K562 (cell line): ENCODE results near the gene ZFAND3. TPM values are rescaled to one million over a fixed set of nuclear protein-coding genes. Genes with fewer than 3 reads are reported as not detected.

Source experiments
- ATAC-seq: fragments of 200-7000 bp; cut with Tn5 transposase; 3 replicates; pipeline ENCODE4 v1.9.1; 2020; ENCODE audit warnings: moderate library complexity
- BruUV-seq: library from RNA; stranded (reverse); fragments of 400-500 nt; replicated peaks from 2 replicates; lab custom pipeline; 2021; lab: Mats Ljungman, UMichigan
- CTCF ChIA-PET: fragments of 300-600 bp; formaldehyde crosslinking; extraction: SDS; loops from one replicate; lab custom pipeline; 2021; ENCODE audit warnings: low intra/inter-chr PET ratio; lab: Yijun Ruan, JAX
- POLR2A ChIA-PET: fragments of 300-600, 350-650 bp; sonication (Branson Sonifier 250); formaldehyde crosslinking; extraction: SDS; loops from one replicate; lab custom pipeline; 2021; ENCODE audit warnings: antibody characterized with exemption, inconsistent platforms; lab: Yijun Ruan, JAX
- DNase-seq, 4 experiments: peaks; one replicate each; pipeline versions ENCODE4 v3.0.0 to v3.0.0-alpha.2; 2011 to 2018; ENCODE audit warnings: low spot score in 3 of 4, mixed read lengths in 3 of 4; ENCODE audit errors: extremely low read depth in 1 of 4
- FAIRE-seq: peaks from 2 replicates; lab custom pipeline; 2011; peaks lifted over from hg19 to GRCh38; lab: Jason Lieb, UNC
- H2AFZ ChIP-seq: 2 replicates; pipeline ENCODE4 v1.6.0; 2011; ENCODE audit warnings: low read depth, low read length, control low read depth, inconsistent platforms
- H3K27ac ChIP-seq: fragments of 200-600 bp; 3 replicates; pipeline ENCODE4 v1.8.0; 2011; ENCODE audit warnings: low read depth, mild to moderate bottlenecking, control low read depth, inconsistent platforms, low read length, moderate library complexity, mixed read lengths; ENCODE audit errors: extremely low read depth
- H3K27me3 ChIP-seq, 2 experiments: fragments of 300-600 bp in 1 of 2; 2 replicates in 1 of 2; 3 replicates in 1 of 2; pipeline versions ENCODE4 v1.6.0 to v1.8.0; 2011; ENCODE audit warnings: inconsistent platforms in 2 of 2, low read length in 2 of 2, mild to moderate bottlenecking in 1 of 2, mixed read lengths in 1 of 2, moderate library complexity in 1 of 2; ENCODE audit not compliant: control insufficient read depth in 2 of 2, insufficient read depth in 2 of 2
- H3K36me3 ChIP-seq: fragments of 300-600 bp; 3 replicates; pipeline ENCODE4 v1.8.0; 2011; ENCODE audit warnings: mild to moderate bottlenecking, low read length, inconsistent platforms; ENCODE audit not compliant: control insufficient read depth, insufficient read depth
- H3K4me1 ChIP-seq, 2 experiments: fragments of 200-600 bp in 1 of 2; replicated peaks in 1 of 2; 2 replicates in 1 of 2; 3 replicates in 1 of 2; pipeline versions ENCODE4 v1.5.1 to v1.8.0; 2011; ENCODE audit warnings: inconsistent platforms in 2 of 2, low read length in 2 of 2, mild to moderate bottlenecking in 1 of 2, mixed read lengths in 1 of 2, moderate library complexity in 1 of 2; ENCODE audit not compliant: control insufficient read depth in 2 of 2, insufficient read depth in 2 of 2
- H3K4me2 ChIP-seq: 2 replicates; pipeline ENCODE4 v1.6.1; 2011; ENCODE audit warnings: low read length, control low read depth, inconsistent platforms, mixed read lengths; ENCODE audit not compliant: insufficient read depth
- H3K4me3 ChIP-seq: fragments of 200-600 bp; sonication (generic), shearing (Covaris generic); 2 replicates; pipeline ENCODE4 v1.5.1; 2016; ENCODE audit warnings: control low read depth, inconsistent platforms
- H3K79me2 ChIP-seq: fragments of 200-600 bp; 3 replicates; pipeline ENCODE4 v1.8.0; 2011; ENCODE audit warnings: low read length, inconsistent platforms; ENCODE audit not compliant: control insufficient read depth, insufficient read depth
- H3K9ac ChIP-seq, 2 experiments: 2 replicates each; pipeline versions ENCODE4 v1.6.0 to v1.6.1; 2011; ENCODE audit warnings: low read depth in 2 of 2, low read length in 2 of 2, control low read depth in 1 of 2, inconsistent platforms in 1 of 2, mild to moderate bottlenecking in 1 of 2, mixed read lengths in 1 of 2; ENCODE audit not compliant: insufficient read depth in 1 of 2
- H3K9me1 ChIP-seq: one replicate; pipeline ENCODE4 v1.6.0; 2011; ENCODE audit warnings: inconsistent platforms, mild to moderate bottlenecking, low read length, moderate library complexity; ENCODE audit not compliant: control insufficient read depth, insufficient read depth
- H3K9me3 ChIP-seq: replicated peaks from 2 replicates; pipeline ENCODE4 v1.5.1; 2011; ENCODE audit warnings: low read depth, low read length, inconsistent platforms; ENCODE audit not compliant: control insufficient read depth, insufficient read depth
- H4K20me1 ChIP-seq: replicated peaks from 2 replicates; pipeline ENCODE4 v1.6.1; 2011; ENCODE audit warnings: low read length, inconsistent platforms, mixed read lengths; ENCODE audit not compliant: control insufficient read depth, insufficient read depth
- CREM ChIP-seq: IDR thresholded peaks from 2 replicates; pipeline ENCODE4 v1.6.1; 2014; ENCODE audit warnings: antibody characterized with exemption, low read depth
- GTF2A2 ChIP-seq: IDR thresholded peaks from 2 replicates; pipeline ENCODE4 v1.6.1; 2016; ENCODE audit warnings: mild to moderate bottlenecking, missing genetic modification characterization, missing compliant biosample characterization
- HDGF ChIP-seq: fragments of 450-650 bp; IDR thresholded peaks from 2 replicates; pipeline ENCODE4 v1.6.1; 2016
- HNRNPLL ChIP-seq: fragments of 200-400 bp; formaldehyde crosslinking; IDR thresholded peaks from 2 replicates; pipeline ENCODE4 v1.6.1; 2017; ENCODE audit warnings: low read length, low read depth, mild to moderate bottlenecking; ENCODE audit not compliant: poor library complexity, severe bottlenecking
- KDM4B ChIP-seq, 2 experiments: fragments of 450-650 bp in 1 of 2; sonication (generic) in 1 of 2; IDR thresholded peaks; 2 replicates each; pipeline ENCODE4 v1.6.1; 2016 to 2017; ENCODE audit warnings: borderline replicate concordance in 2 of 2, antibody characterized with exemption in 1 of 2, low read depth in 1 of 2, mild to moderate bottlenecking in 1 of 2
- POU5F1 ChIP-seq: fragments of 150-350 bp; IDR thresholded peaks from 2 replicates; pipeline ENCODE4 v1.6.1; 2014; ENCODE audit warnings: borderline replicate concordance, low read length, low read depth, mild to moderate bottlenecking; ENCODE audit not compliant: partially characterized antibody
- PPARD ChIP-seq: fragments of 250-450 bp; sonication (Bioruptor Pico); IDR thresholded peaks from 2 replicates; pipeline ENCODE4 v1.8.0; 2022; ENCODE audit warnings: inconsistent platforms, mild to moderate bottlenecking, moderate library complexity
- PTBP1 ChIP-seq: fragments of 200-400 bp; formaldehyde crosslinking; IDR thresholded peaks from 2 replicates; pipeline ENCODE4 v1.6.1; 2017; ENCODE audit warnings: low read depth, low read length
- SIN3B ChIP-seq: fragments of 450-650 bp; IDR thresholded peaks from 2 replicates; pipeline ENCODE4 v1.6.1; 2017; ENCODE audit warnings: low read depth, mild to moderate bottlenecking, moderate library complexity
- ZBTB49 ChIP-seq: sonication (generic); formaldehyde crosslinking; IDR thresholded peaks from 2 replicates; pipeline ENCODE4 v1.8.0; 2022; ENCODE audit warnings: missing genetic modification reagents, mild to moderate bottlenecking, borderline replicate concordance
- ZNF347 ChIP-seq: fragments of 450-650 bp; formaldehyde crosslinking; IDR thresholded peaks from 2 replicates; pipeline ENCODE4 v1.4.0; 2020; ENCODE audit warnings: low read depth, mild to moderate bottlenecking, moderate library complexity
- ZNF589 ChIP-seq: fragments of 200-800 bp; sonication (Bioruptor generic); IDR thresholded peaks from 2 replicates; pipeline ENCODE4 v1.6.1; 2016; ENCODE audit warnings: low read depth, missing genetic modification characterization, missing compliant biosample characterization
- WGBS: fragments of 100-300 bp; shearing (Covaris generic); methylation state at CpG from one replicate; pipeline ENCODE4 v1.1.6; 2016; ENCODE audit warnings: low coverage, mixed read lengths; ENCODE audit not compliant: insufficient coverage; ENCODE audit errors: missing lambda C conversion rate; 5-methylcytosine and 5-hydroxymethylcytosine counted together
- in situ Hi-C: fragments of 300-500 bp; cut with MboI; formaldehyde crosslinking; loops from 4 replicates; pipeline ENCODE4 v1.15.0; 2018; ENCODE audit warnings: inconsistent platforms, mixed read lengths
- intact Hi-C: fragments of 100-400 bp; cut with micrococcal nuclease; formaldehyde crosslinking; loops from 2 replicates; pipeline ENCODE4 v1.14.2; 2022
- polyA plus RNA-seq, 8 experiments: library from polyadenylated mRNA; depleted of rRNA in 4 of 8; stranded (reverse) in 5 of 8; unstranded in 3 of 8; fragments of >200 nt; fragmentation: Nextera tagmentation in 2 of 8; fragmentation: Illumina TruSeq in 1 of 8; extraction: Ambion mirVana in 2 of 8; extraction: Trizol in 1 of 8; gene quantifications; 2 replicates each; pipeline versions ENCODE4 v1.2.1 to v1.2.3, GENCODE V29; 2011 to 2014; ENCODE audit warnings: inconsistent platforms in 1 of 8, missing spikeins in 1 of 8
- total RNA-seq, 7 experiments: library from RNA; depleted of rRNA in 6 of 7; stranded (reverse); fragments of >200 nt in 6 of 7; fragmentation: Illumina TruSeq in 2 of 7; extraction: Trizol in 2 of 7; gene quantifications; 2 replicates each; pipeline versions ENCODE4 v1.2.1 to v1.2.3, GENCODE V29; 2011 to 2021; ENCODE audit warnings: low replicate concordance in 1 of 7
- TF ChIP-seq, protein P1 (sequence below): fragments of 450-650 bp; IDR thresholded peaks from 2 replicates; pipeline ENCODE4 v1.6.1; 2016; ENCODE audit warnings: low read depth, mild to moderate bottlenecking, moderate library complexity
- TF ChIP-seq, protein P2 (sequence below): IDR thresholded peaks from 2 replicates; pipeline ENCODE4 v1.6.1; 2014; ENCODE audit warnings: antibody characterized with exemption
- TF ChIP-seq, protein P3 (sequence below): fragments of 450-650 bp; IDR thresholded peaks from 2 replicates; pipeline ENCODE4 v1.6.1; 2017; ENCODE audit warnings: mild to moderate bottlenecking, moderate library complexity

Gene ZFAND3
- total and polyA plus RNA-seq, 9 of the 15 experiments (the other 6 are each of a cell fraction or from before 2014, with no cell fraction given) = 0.81 to 26.6 (median 11.8) TPM

- H3K9me3 ChIP-seq = no peaks in the 10 kb centered on the region
- H3K27me3 ChIP-seq = no peaks in the 10 kb centered on the region
- no peak overlapping the region for H3K4me3 ChIP-seq
- H3K27ac ChIP-seq = no peak overlapping the region
- in situ Hi-C loops = no loop called here
- H3K4me1 ChIP-seq = no peaks in the 10 kb centered on the region; a peak in 1 of 5 replicates
- no peak overlapping the region for H3K9ac ChIP-seq
- H3K9me1 ChIP-seq = no peaks in the 10 kb centered on the region
- POLR2A ChIA-PET = no interaction called here
- BruUV-seq = no TSS peak
- H3K79me2 ChIP-seq = no peaks in the 10 kb centered on the region
- no peak overlapping the region for H3K4me2 ChIP-seq
- WGBS = 57% methylated on average over 12 of the region's 16 CpGs
- no peak for FAIRE-seq
- no peak for DNase-seq
- ATAC-seq = no peak
- no peak overlapping the region for H2AFZ ChIP-seq
- peaks cover 15% of the 10 kb centered on the region for H4K20me1 ChIP-seq
- CTCF ChIA-PET = no interaction called here
- TF ChIP-seq, protein P1, sequence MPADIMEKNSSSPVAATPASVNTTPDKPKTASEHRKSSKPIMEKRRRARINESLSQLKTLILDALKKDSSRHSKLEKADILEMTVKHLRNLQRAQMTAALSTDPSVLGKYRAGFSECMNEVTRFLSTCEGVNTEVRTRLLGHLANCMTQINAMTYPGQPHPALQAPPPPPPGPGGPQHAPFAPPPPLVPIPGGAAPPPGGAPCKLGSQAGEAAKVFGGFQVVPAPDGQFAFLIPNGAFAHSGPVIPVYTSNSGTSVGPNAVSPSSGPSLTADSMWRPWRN = no peak
- TF ChIP-seq KDM4B (IDR thresholded peaks at IDR 0.05; ENCODE audit: borderline replicate concordance in 2 of 2, low read depth in 1 of 2) (no peak), PPARD (CRISPR knock-in tag) (no peak), PTBP1 (no peak), SIN3B (no peak), POU5F1 (no peak), ZBTB49 (CRISPR knock-in tag) (no peak), HNRNPLL (no peak), HDGF (no peak), ZNF347 (CRISPR knock-in tag) (no peak), GTF2A2 (tag) (no peak), CREM (no peak), ZNF589 (no peak)
- TF ChIP-seq, protein P2, sequence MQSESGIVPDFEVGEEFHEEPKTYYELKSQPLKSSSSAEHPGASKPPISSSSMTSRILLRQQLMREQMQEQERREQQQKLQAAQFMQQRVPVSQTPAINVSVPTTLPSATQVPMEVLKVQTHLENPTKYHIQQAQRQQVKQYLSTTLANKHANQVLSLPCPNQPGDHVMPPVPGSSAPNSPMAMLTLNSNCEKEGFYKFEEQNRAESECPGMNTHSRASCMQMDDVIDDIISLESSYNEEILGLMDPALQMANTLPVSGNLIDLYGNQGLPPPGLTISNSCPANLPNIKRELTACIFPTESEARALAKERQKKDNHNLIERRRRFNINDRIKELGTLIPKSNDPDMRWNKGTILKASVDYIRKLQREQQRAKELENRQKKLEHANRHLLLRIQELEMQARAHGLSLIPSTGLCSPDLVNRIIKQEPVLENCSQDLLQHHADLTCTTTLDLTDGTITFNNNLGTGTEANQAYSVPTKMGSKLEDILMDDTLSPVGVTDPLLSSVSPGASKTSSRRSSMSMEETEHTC = no peak
- TF ChIP-seq, protein P3, sequence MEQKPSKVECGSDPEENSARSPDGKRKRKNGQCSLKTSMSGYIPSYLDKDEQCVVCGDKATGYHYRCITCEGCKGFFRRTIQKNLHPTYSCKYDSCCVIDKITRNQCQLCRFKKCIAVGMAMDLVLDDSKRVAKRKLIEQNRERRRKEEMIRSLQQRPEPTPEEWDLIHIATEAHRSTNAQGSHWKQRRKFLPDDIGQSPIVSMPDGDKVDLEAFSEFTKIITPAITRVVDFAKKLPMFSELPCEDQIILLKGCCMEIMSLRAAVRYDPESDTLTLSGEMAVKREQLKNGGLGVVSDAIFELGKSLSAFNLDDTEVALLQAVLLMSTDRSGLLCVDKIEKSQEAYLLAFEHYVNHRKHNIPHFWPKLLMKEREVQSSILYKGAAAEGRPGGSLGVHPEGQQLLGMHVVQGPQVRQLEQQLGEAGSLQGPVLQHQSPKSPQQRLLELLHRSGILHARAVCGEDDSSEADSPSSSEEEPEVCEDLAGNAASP = no peak
- TF ChIP-seq, all 486 proteins: peak for 0
- intact Hi-C loops = no loop called here
- no peaks in the 10 kb centered on the region for H3K36me3 ChIP-seq
Measured at GRCh38 chr6:38153798-38154345, 334.3 kb downstream of the ZFAND3 start.
